ENCODE results near the gene SH3BP4.

Gene SH3BP4

GRCh38 chr2:234999740-235000425, 48.1 kb downstream of the SH3BP4 start:
- no peak for TF ChIP-seq CTCF (IDR thresholded peaks at IDR 0.05; ENCODE audit: insufficient read depth, low read length, missing control alignments)
- no peak for DNase-seq (ENCODE audit: low read depth, low spot score)
- CTCF ChIA-PET = interaction anchor here (1.4 kb wide), 1 partner anchor 9 kb away, joined by 3 read pairs; no protein-coding TSS in a partner anchor
- H3K4me3 ChIP-seq (ENCODE audit: low read depth, low read length) = no peak overlapping the region
- POLR2A ChIA-PET = interaction anchor here (0.7 kb wide), 1 partner anchor 19 kb away, joined by 4 read pairs; no protein-coding TSS in a partner anchor

GRCh38 chr2:235000426-235001236, 48.8 kb downstream of the SH3BP4 start:
- ChIA-PET POLR2A (no interaction called here), CTCF (interaction anchor here (1.4 kb wide), 1 partner anchor 9 kb away, joined by 3 read pairs; no protein-coding TSS in a partner anchor)
- H3K4me3 ChIP-seq (ENCODE audit: low read depth, low read length) = no peak overlapping the region
- DNase-seq (ENCODE audit: low read depth, low spot score) = no peak
- TF ChIP-seq CTCF (IDR thresholded peaks at IDR 0.05; ENCODE audit: insufficient read depth, low read length, missing control alignments) = no peak

GRCh38 chr2:235001237-235002133, 49.7 kb downstream of the SH3BP4 start:
- POLR2A ChIA-PET = no interaction called here
- CTCF ChIA-PET = no interaction called here
- DNase-seq (ENCODE audit: low read depth, low spot score) = no peak
- no peak overlapping the region for H3K4me3 ChIP-seq (ENCODE audit: low read depth, low read length)
- no peak for TF ChIP-seq CTCF (IDR thresholded peaks at IDR 0.05; ENCODE audit: insufficient read depth, low read length, missing control alignments)

GRCh38 chr2:235002198-235003095, 50.6 kb downstream of the SH3BP4 start:
- TF ChIP-seq CTCF (IDR thresholded peaks at IDR 0.05; ENCODE audit: insufficient read depth, low read length, missing control alignments) = no peak
- ChIA-PET CTCF (no interaction called here), POLR2A (no interaction called here)
- no peak overlapping the region for H3K4me3 ChIP-seq (ENCODE audit: low read depth, low read length)
- DNase-seq (ENCODE audit: low read depth, low spot score) = no peak

GRCh38 chr2:235003096-235003775, 51.4 kb downstream of the SH3BP4 start:
- ChIA-PET POLR2A (no interaction called here), CTCF (no interaction called here)
- no peak for DNase-seq (ENCODE audit: low read depth, low spot score)
- no peak for TF ChIP-seq CTCF (IDR thresholded peaks at IDR 0.05; ENCODE audit: insufficient read depth, low read length, missing control alignments)
- no peak overlapping the region for H3K4me3 ChIP-seq (ENCODE audit: low read depth, low read length)

Measured in AG04449 (cell line).